HG03342 (cell line): Measurements from ENCODE around the gene TREM1.
"Not testable (repeated sequence)": the region's sequence is repeated elsewhere in the genome, so short reads cannot be mapped to it uniquely, and the experiment has no call there.

Source experiments
- ATAC-seq: cut with Tn5 transposase; IDR thresholded peaks from one replicate; pipeline ENCODE4 v1.9.1; 2021; ENCODE audit warnings: mild to moderate bottlenecking, moderate library complexity; ENCODE audit not compliant: unreplicated experiment

TREM1 gene

GRCh38 chr6:41297248-41297647, 10.8 kb upstream of the TREM1 start:
- not testable (repeated sequence) for ATAC-seq

- ATAC-seq, result no peak
Measured at GRCh38 chr6:41294214-41294872, 7.9 kb upstream of the TREM1 start.

GRCh38 chr6:41291717-41292116, 5.2 kb upstream of the TREM1 start:
- no peak for ATAC-seq

GRCh38 chr6:41289815-41290214, 3.3 kb upstream of the TREM1 start:
- ATAC-seq, result no peak

- ATAC-seq, result no peak
Measured at GRCh38 chr6:41288754-41289129, 2.3 kb upstream of the TREM1 start.

- no peak for ATAC-seq
Measured at GRCh38 chr6:41288030-41288753, 1.7 kb upstream of the TREM1 start.

- no peak for ATAC-seq
Measured at GRCh38 chr6:41284726-41285125, 1.8 kb downstream of the TREM1 start.

GRCh38 chr6:41283600-41283999, 2.9 kb downstream of the TREM1 start:
- ATAC-seq, result no peak

- ATAC-seq, result no peak
Measured at GRCh38 chr6:41280381-41281057, 6.0 kb downstream of the TREM1 start.

GRCh38 chr6:41278699-41279405, 7.6 kb downstream of the TREM1 start:
- no peak for ATAC-seq

- ATAC-seq, result no peak
Measured at GRCh38 chr6:41277605-41278004, 8.9 kb downstream of the TREM1 start.

GRCh38 chr6:41275489-41275888, 11.0 kb downstream of the TREM1 start:
- no peak for ATAC-seq

- ATAC-seq, result no peak
Measured at GRCh38 chr6:41274256-41274655, 12.2 kb downstream of the TREM1 start.

- ATAC-seq, result no peak
Measured at GRCh38 chr6:41273714-41274113, 12.8 kb downstream of the TREM1 start.

GRCh38 chr6:41272591-41273240, 13.8 kb downstream of the TREM1 start:
- ATAC-seq, result no peak

- ATAC-seq, result no peak
Measured at GRCh38 chr6:41271901-41272395, 14.5 kb downstream of the TREM1 start.

- no peak for ATAC-seq
Measured at GRCh38 chr6:41269716-41270115, 16.8 kb downstream of the TREM1 start.

GRCh38 chr6:41269166-41269565, 17.3 kb downstream of the TREM1 start:
- ATAC-seq, result no peak

GRCh38 chr6:41268478-41268877, 18.0 kb downstream of the TREM1 start:
- no peak for ATAC-seq

- ATAC-seq, result no peak
Measured at GRCh38 chr6:41266541-41266940, 19.9 kb downstream of the TREM1 start.

- no peak for ATAC-seq
Measured at GRCh38 chr6:41263267-41263666, 23.2 kb downstream of the TREM1 start.
